ENCODE data around the gene DNASE2.
"Not testable (repeated sequence)": the region's sequence is repeated elsewhere in the genome, so short reads cannot be mapped to it uniquely, and the experiment has no call there.

DNASE2 gene

DNA sequence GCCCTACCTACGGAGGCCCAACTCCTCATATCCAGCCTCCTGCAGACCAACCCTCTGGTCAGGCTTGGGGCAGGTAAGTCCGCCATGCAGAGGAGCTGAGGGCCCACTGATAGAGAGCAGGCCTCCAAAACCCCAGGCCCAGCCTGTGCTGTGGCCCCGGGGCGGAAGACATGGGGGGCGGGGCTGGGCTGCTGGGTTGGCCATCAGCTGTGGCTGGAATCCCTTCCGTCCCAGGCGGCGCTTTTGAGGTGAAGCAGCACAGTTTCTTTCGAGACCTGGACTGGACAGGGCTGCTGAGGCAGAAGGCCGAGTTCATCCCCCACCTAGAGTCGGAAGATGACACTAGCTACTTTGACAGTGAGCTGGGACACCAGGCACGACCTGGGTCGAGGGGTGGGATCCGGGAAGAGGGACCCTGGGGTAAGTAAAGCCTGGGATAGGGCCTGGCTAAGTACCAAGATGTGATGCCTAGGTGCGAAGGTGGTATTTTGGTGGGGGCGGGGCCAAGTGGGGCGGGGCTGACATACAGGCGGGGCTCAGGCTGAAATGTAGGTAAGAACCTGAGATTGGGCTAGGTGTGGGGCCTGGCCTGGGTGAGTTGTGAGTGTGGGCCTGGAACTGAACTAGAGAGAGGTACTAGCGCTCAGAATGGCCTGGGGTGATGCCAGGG lies 15.4 kb downstream of the DNASE2 start:
- no peak for DNase-seq

- DNase-seq = no peak
Measured at GRCh38 chr19:12864721-12865715, 16.2 kb downstream of the DNASE2 start.

DNA sequence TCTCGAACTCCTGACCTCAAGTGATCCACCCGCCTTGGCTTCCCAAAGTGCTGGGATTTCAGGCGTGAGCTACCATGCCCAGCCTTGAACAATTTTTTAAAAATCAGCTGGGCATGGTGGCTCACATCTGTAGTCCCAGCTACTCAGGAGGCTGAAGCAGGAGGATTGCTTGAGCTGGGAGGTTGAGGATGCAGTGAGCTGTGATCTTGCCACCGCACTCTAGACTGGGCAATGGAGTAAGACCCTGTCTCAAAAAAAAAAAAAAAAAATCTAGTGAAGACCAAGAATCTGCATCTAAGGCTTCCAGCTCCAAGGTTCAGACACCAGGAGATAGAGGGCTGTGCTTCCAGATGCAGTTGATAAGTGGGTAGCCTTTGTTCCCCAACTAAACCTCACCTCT lies 17.1 kb downstream of the DNASE2 start:
- DNase-seq = no peak

DNA sequence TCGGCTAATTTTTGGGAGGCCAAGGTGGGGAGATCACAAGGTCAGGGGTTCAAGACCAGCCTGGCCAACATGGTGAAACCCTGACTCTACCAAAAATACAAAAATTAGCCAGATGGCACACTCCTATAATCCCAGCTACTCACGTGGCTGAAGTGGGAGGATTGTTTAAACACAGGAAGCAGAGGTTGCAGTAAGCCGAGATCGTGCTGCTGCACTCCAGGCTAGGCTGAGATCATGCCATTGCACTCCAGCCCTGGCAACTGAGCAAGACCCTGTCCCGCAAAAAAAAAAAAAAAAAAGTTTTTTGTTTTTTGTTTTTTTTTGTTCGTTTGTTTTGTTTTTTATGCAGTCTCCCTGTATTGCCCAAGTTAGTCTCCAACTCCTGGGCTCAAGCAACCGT lies 21.7 kb downstream of the DNASE2 start:
- no peak for DNase-seq

GRCh38 chr19:12858041-12858928 lies 23.0 kb downstream of the DNASE2 start:
- DNase-seq = no peak

- no peak for DNase-seq
Measured at GRCh38 chr19:12856653-12857052, 24.6 kb downstream of the DNASE2 start.

- DNase-seq = peak in 50 of 56 donors; percentile 15 to 89 (median 60)
Measured at GRCh38 chr19:12847159-12848139, 33.8 kb downstream of the DNASE2 start.

GRCh38 chr19:12846613-12847012 lies 34.6 kb downstream of the DNASE2 start:
- DNase-seq = not testable (repeated sequence)

- no peak for DNase-seq
Measured at GRCh38 chr19:12843999-12844732, 37.1 kb downstream of the DNASE2 start.

DNA sequence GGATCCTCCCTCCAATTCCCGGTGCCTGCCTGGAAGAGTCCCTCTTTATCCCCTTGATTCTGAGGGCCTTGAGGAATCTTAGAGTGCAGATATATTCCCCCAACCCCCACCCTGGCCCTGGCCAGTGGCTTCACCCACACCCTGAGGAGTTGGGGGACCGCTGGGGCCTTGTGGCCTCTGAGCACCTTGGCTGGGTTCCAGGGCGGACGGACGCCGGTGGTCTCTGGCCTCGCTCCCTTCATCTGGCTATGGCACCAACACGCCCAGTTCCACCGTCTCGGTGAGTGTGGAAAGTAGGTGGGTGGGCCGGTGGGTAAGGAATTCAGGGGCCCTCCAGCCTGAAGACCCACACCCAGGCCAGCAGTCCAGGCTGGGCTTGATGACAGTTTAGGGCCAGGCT lies 37.9 kb downstream of the DNASE2 start:
- no peak for DNase-seq

- no peak for DNase-seq
Measured at GRCh38 chr19:12842511-12842910, 38.7 kb downstream of the DNASE2 start.

DNA sequence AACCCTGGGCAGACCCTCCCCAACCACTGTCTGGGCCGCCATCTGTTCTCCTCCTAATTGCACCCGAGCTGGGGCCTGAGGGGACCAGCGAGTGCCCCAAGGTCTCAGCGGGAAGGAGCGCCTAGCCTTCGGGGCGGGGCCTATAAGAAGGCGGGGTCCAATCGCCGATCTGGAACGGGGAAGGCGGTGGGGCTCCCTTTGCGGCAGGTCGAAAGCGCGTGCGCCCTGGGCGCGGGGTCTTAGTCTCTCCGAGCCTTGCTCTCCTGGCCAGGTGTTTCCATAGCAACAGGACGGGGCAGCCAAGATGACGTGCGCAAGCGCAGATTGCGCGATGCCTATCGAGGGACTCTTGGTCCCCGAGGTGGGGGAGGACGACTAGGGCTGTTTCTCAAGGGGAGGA lies 40.2 kb downstream of the DNASE2 start:
- peak in 14 of 56 donors; percentile 5 to 52 (median 21) for DNase-seq

GRCh38 chr19:12840091-12841079 lies 40.9 kb downstream of the DNASE2 start:
- DNase-seq = peak in 32 of 56 donors; percentile 13 to 82 (median 37)

DNA sequence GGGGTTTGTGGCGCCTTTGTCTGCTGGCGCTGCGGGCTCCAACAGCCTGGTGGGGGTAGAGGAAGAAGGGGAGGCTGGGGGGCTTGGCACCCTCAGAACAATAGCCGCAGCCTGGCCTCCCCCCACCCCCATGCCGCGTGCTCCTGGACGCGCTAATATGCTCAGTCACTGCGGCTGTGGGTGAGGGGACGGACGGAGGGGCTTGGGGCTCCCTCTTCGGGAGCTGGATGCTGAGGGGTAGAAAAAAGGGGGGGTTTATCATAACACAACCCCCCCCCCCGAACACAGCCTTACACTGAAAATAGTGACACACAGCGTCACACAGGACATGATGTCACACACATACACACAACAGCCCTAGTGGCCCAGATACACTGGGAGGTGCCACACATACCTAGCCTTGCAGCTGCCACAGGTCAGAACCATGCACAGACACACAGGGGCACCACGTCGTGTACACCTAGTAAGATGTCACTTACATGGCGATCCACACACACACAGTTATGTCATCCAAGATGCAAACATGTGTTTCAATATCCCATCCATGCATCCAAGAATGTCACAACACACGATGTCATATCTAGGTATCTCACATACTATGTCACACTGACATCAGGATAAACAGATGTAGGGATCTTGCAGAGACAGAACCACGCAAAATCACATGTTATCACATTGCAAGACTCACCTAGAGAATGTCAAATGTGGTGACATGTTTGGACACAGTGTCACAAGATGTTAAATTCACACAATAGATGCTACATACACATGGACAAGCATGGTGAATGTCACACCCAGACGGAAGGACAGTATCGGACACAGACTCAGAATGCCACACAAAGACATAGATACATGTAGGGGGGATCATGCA lies 42.1 kb downstream of the DNASE2 start:
- DNase-seq = peak in 2 of 56 donors; percentile 8 to 9

GRCh38 chr19:12838182-12838885 lies 42.9 kb downstream of the DNASE2 start, which contains the start of gene MAST1:
MAST1 (plus strand) TSS chr19:12838515; CDS start chr19:12838573, 58 bp downstream.
- peak in 20 of 56 donors; percentile 5 to 67 (median 32) for DNase-seq

DNA sequence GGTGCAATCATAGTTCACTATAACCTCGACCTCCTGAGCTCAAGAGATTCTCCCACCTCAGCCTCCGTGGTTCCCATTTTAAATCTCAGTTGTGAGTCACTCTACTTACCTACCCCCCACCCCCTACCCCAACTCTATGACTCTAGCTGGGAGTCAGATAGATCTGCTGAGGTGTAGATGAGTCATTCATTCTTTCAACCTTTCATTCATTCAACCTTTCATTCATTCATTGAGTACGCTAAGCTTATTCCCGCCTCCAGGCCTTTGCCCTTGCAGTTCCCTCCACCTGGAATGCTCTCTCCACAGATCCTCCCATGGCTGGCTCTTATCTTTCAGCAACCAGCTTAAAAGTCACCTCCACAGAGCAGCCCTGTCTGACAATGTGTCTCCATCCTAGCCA lies 44.0 kb downstream of the DNASE2 start:
- no peak for DNase-seq
